HepG2 (cell line): ENCODE measurements around the gene HIPK2. TPM values are rescaled to one million over a fixed set of nuclear protein-coding genes. Genes with fewer than 3 reads are reported as not detected.
A peak's percentile ranks its signal among the peaks of the same experiment; 100 is the strongest.

Source experiments
- CCAR2 ChIP-seq: fragments of 200-400 bp; formaldehyde crosslinking; optimal IDR thresholded peaks from 2 replicates; pipeline ENCODE3; 2018; ENCODE audit warnings: low read depth, mild to moderate bottlenecking, low read length, moderate library complexity
- NFE2L1 ChIP-seq: sonication (generic); formaldehyde crosslinking; IDR thresholded peaks from 2 replicates; pipeline ENCODE4 v1.4.0; 2020; ENCODE audit warnings: missing genetic modification reagents, mild to moderate bottlenecking, borderline replicate concordance
- PHF21A ChIP-seq: sonication (generic); formaldehyde crosslinking; IDR thresholded peaks from 2 replicates; pipeline ENCODE4 v1.5.0; 2020; ENCODE audit warnings: mild to moderate bottlenecking, missing genetic modification reagents
- RORA ChIP-seq: sonication (generic); formaldehyde crosslinking; IDR thresholded peaks from 2 replicates; pipeline ENCODE4 v1.5.0; 2020; ENCODE audit warnings: mild to moderate bottlenecking, missing genetic modification reagents, moderate library complexity
- ZBTB7A ChIP-seq: sonication (generic); formaldehyde crosslinking; IDR thresholded peaks from 2 replicates; pipeline ENCODE4 v1.8.0; 2022; ENCODE audit warnings: mild to moderate bottlenecking, missing genetic modification reagents
- ZFP62 ChIP-seq: sonication (generic); formaldehyde crosslinking; IDR thresholded peaks from 2 replicates; pipeline ENCODE4 v1.4.0; 2020; ENCODE audit warnings: missing genetic modification reagents
- ZNF33B ChIP-seq: sonication (generic); formaldehyde crosslinking; IDR thresholded peaks from 2 replicates; pipeline ENCODE4 v1.5.1; 2020; ENCODE audit warnings: mild to moderate bottlenecking, missing genetic modification reagents
- polyA plus RNA-seq, 8 experiments: library from polyadenylated mRNA; depleted of rRNA in 3 of 8; stranded (reverse) in 7 of 8; unstranded in 1 of 8; fragments of >200 nt; fragmentation: Illumina TruSeq in 4 of 8; extraction: Trizol in 4 of 8; gene quantifications; 2 replicates each; pipeline versions ENCODE4 v1.2.1 to v1.2.3, GENCODE V29; 2011 to 2016; ENCODE audit warnings: low read depth in 4 of 8, missing spikeins in 1 of 8, mixed read lengths in 1 of 8; ENCODE audit not compliant: insufficient read depth in 1 of 8
- total RNA-seq, 5 experiments: library from RNA; depleted of rRNA; stranded (reverse); fragments of >200 nt; fragmentation: Illumina TruSeq; extraction: Trizol; gene quantifications; 2 replicates each; pipeline ENCODE4 v1.2.3, GENCODE V29; 2016; ENCODE audit warnings: low read depth in 1 of 5
- TF ChIP-seq, protein P1 (sequence below): sonication (generic); formaldehyde crosslinking; IDR thresholded peaks from 2 replicates; pipeline ENCODE4 v1.5.0; 2020; ENCODE audit warnings: mild to moderate bottlenecking, missing genetic modification reagents, borderline replicate concordance
- TF ChIP-seq, protein P2 (sequence below): sonication (generic); formaldehyde crosslinking; IDR thresholded peaks from 2 replicates; pipeline ENCODE4 v1.4.0; 2020; ENCODE audit warnings: missing genetic modification reagents
- TF ChIP-seq, protein P3 (sequence below): sonication (generic); formaldehyde crosslinking; IDR thresholded peaks from 2 replicates; pipeline ENCODE4 v1.5.0; 2020; ENCODE audit warnings: mild to moderate bottlenecking, missing genetic modification reagents, moderate library complexity

Gene HIPK2
- total and polyA plus RNA-seq, 2 of the 13 experiments (the other 11 are each of a cell fraction or from before 2014, with no cell fraction given), result 14.4 to 20.2 TPM

- TF ChIP-seq ZBTB7A (CRISPR knock-in tag) (no peak), CCAR2 (no peak), ZNF33B (no peak), PHF21A (CRISPR knock-in tag) (no peak), RORA (CRISPR knock-in tag) (no peak), NFE2L1 (CRISPR knock-in tag) (no peak), ZFP62 (CRISPR knock-in tag) (no peak)
- TF ChIP-seq, protein P1, sequence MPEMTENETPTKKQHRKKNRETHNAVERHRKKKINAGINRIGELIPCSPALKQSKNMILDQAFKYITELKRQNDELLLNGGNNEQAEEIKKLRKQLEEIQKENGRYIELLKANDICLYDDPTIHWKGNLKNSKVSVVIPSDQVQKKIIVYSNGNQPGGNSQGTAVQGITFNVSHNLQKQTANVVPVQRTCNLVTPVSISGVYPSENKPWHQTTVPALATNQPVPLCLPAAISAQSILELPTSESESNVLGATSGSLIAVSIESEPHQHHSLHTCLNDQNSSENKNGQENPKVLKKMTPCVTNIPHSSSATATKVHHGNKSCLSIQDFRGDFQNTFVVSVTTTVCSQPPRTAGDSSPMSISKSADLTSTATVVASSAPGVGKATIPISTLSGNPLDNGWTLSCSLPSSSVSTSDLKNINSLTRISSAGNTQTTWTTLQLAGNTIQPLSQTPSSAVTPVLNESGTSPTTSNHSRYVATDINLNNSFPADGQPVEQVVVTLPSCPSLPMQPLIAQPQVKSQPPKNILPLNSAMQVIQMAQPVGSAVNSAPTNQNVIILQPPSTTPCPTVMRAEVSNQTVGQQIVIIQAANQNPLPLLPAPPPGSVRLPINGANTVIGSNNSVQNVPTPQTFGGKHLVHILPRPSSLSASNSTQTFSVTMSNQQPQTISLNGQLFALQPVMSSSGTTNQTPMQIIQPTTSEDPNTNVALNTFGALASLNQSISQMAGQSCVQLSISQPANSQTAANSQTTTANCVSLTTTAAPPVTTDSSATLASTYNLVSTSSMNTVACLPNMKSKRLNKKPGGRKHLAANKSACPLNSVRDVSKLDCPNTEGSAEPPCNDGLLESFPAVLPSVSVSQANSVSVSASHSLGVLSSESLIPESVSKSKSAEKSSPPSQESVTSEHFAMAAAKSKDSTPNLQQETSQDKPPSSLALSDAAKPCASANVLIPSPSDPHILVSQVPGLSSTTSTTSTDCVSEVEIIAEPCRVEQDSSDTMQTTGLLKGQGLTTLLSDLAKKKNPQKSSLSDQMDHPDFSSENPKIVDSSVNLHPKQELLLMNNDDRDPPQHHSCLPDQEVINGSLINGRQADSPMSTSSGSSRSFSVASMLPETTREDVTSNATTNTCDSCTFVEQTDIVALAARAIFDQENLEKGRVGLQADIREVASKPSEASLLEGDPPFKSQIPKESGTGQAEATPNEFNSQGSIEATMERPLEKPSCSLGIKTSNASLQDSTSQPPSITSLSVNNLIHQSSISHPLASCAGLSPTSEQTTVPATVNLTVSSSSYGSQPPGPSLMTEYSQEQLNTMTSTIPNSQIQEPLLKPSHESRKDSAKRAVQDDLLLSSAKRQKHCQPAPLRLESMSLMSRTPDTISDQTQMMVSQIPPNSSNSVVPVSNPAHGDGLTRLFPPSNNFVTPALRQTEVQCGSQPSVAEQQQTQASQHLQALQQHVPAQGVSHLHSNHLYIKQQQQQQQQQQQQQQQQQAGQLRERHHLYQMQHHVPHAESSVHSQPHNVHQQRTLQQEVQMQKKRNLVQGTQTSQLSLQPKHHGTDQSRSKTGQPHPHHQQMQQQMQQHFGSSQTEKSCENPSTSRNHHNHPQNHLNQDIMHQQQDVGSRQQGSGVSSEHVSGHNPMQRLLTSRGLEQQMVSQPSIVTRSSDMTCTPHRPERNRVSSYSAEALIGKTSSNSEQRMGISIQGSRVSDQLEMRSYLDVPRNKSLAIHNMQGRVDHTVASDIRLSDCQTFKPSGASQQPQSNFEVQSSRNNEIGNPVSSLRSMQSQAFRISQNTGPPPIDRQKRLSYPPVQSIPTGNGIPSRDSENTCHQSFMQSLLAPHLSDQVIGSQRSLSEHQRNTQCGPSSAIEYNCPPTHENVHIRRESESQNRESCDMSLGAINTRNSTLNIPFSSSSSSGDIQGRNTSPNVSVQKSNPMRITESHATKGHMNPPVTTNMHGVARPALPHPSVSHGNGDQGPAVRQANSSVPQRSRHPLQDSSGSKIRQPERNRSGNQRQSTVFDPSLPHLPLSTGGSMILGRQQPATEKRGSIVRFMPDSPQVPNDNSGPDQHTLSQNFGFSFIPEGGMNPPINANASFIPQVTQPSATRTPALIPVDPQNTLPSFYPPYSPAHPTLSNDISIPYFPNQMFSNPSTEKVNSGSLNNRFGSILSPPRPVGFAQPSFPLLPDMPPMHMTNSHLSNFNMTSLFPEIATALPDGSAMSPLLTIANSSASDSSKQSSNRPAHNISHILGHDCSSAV (CRISPR knock-in tag), result no peak
- TF ChIP-seq, protein P2, sequence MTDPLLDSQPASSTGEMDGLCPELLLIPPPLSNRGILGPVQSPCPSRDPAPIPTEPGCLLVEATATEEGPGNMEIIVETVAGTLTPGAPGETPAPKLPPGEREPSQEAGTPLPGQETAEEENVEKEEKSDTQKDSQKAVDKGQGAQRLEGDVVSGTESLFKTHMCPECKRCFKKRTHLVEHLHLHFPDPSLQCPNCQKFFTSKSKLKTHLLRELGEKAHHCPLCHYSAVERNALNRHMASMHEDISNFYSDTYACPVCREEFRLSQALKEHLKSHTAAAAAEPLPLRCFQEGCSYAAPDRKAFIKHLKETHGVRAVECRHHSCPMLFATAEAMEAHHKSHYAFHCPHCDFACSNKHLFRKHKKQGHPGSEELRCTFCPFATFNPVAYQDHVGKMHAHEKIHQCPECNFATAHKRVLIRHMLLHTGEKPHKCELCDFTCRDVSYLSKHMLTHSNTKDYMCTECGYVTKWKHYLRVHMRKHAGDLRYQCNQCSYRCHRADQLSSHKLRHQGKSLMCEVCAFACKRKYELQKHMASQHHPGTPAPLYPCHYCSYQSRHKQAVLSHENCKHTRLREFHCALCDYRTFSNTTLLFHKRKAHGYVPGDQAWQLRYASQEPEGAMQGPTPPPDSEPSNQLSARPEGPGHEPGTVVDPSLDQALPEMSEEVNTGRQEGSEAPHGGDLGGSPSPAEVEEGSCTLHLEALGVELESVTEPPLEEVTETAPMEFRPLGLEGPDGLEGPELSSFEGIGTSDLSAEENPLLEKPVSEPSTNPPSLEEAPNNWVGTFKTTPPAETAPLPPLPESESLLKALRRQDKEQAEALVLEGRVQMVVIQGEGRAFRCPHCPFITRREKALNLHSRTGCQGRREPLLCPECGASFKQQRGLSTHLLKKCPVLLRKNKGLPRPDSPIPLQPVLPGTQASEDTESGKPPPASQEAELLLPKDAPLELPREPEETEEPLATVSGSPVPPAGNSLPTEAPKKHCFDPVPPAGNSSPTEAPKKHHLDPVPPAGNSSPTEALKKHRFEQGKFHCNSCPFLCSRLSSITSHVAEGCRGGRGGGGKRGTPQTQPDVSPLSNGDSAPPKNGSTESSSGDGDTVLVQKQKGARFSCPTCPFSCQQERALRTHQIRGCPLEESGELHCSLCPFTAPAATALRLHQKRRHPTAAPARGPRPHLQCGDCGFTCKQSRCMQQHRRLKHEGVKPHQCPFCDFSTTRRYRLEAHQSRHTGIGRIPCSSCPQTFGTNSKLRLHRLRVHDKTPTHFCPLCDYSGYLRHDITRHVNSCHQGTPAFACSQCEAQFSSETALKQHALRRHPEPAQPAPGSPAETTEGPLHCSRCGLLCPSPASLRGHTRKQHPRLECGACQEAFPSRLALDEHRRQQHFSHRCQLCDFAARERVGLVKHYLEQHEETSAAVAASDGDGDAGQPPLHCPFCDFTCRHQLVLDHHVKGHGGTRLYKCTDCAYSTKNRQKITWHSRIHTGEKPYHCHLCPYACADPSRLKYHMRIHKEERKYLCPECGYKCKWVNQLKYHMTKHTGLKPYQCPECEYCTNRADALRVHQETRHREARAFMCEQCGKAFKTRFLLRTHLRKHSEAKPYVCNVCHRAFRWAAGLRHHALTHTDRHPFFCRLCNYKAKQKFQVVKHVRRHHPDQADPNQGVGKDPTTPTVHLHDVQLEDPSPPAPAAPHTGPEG (CRISPR knock-in tag), result 0 out of 2 replicates have a peak, but pooled peaks have one; percentile 47
- TF ChIP-seq, protein P3, sequence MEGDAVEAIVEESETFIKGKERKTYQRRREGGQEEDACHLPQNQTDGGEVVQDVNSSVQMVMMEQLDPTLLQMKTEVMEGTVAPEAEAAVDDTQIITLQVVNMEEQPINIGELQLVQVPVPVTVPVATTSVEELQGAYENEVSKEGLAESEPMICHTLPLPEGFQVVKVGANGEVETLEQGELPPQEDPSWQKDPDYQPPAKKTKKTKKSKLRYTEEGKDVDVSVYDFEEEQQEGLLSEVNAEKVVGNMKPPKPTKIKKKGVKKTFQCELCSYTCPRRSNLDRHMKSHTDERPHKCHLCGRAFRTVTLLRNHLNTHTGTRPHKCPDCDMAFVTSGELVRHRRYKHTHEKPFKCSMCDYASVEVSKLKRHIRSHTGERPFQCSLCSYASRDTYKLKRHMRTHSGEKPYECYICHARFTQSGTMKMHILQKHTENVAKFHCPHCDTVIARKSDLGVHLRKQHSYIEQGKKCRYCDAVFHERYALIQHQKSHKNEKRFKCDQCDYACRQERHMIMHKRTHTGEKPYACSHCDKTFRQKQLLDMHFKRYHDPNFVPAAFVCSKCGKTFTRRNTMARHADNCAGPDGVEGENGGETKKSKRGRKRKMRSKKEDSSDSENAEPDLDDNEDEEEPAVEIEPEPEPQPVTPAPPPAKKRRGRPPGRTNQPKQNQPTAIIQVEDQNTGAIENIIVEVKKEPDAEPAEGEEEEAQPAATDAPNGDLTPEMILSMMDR (CRISPR knock-in tag), result no peak
Observed at GRCh38 chr7:139777948-139778841, at the start of gene HIPK2 (continued).
